Endothelial cell of umbilical vein (primary cell): ENCODE measurements around the gene DGKK.
A peak's percentile ranks its signal among the peaks of the same experiment; 100 is the strongest.

ENCODE experiments used
- EZH2 ChIP-seq: IDR thresholded peaks from 2 replicates; pipeline ENCODE4 v1.6.1; 2012; ENCODE audit warnings: borderline replicate concordance, low read depth, mild to moderate bottlenecking, moderate library complexity, low read length, inconsistent platforms; ENCODE audit not compliant: severe bottlenecking
- FOS ChIP-seq: IDR thresholded peaks from 2 replicates; pipeline ENCODE4 v1.6.1; 2011; ENCODE audit warnings: mild to moderate bottlenecking, low read length, moderate library complexity, borderline replicate concordance; ENCODE audit not compliant: insufficient read depth
- GATA2 ChIP-seq: IDR thresholded peaks from 2 replicates; pipeline ENCODE4 v1.7.0; 2011; ENCODE audit warnings: low read depth, mild to moderate bottlenecking, moderate library complexity, mixed read lengths, low read length; ENCODE audit not compliant: insufficient read length, insufficient read depth
- JUN ChIP-seq: IDR thresholded peaks from 2 replicates; pipeline ENCODE4 v1.6.1; 2011; ENCODE audit warnings: borderline replicate concordance, low read depth; ENCODE audit not compliant: insufficient read length, insufficient read depth
- MAX ChIP-seq: IDR thresholded peaks from 2 replicates; pipeline ENCODE4 v1.6.1; 2011; ENCODE audit not compliant: insufficient read depth, insufficient read length
- MYC ChIP-seq: IDR thresholded peaks from one replicate; pipeline ENCODE4 v1.6.1; 2011; ENCODE audit warnings: mild to moderate bottlenecking, low read depth, low read length
- POLR2A ChIP-seq: IDR thresholded peaks from 2 replicates; pipeline ENCODE4 v1.6.1; 2012; ENCODE audit warnings: low read depth, mild to moderate bottlenecking, control low read depth, low read length
- POLR2AphosphoS5 ChIP-seq: IDR thresholded peaks from 2 replicates; pipeline ENCODE4 v1.6.1; 2012; ENCODE audit warnings: low read depth, mild to moderate bottlenecking, control low read depth, low read length, moderate library complexity; ENCODE audit not compliant: insufficient read depth
- TF ChIP-seq, protein P1 (sequence below), 2 donors: IDR thresholded peaks; 1 replicate in 1 of 2; 2 replicates in 1 of 2; pipeline ENCODE4 v1.5.1; 2011; ENCODE audit warnings: low read length in 2 of 2, mild to moderate bottlenecking in 2 of 2, moderate library complexity in 2 of 2, control low read depth in 1 of 2, inconsistent platforms in 1 of 2, low read depth in 1 of 2; ENCODE audit not compliant: insufficient read depth in 1 of 2; ENCODE audit errors: extremely low read depth in 1 of 2

- TF ChIP-seq, protein P1, sequence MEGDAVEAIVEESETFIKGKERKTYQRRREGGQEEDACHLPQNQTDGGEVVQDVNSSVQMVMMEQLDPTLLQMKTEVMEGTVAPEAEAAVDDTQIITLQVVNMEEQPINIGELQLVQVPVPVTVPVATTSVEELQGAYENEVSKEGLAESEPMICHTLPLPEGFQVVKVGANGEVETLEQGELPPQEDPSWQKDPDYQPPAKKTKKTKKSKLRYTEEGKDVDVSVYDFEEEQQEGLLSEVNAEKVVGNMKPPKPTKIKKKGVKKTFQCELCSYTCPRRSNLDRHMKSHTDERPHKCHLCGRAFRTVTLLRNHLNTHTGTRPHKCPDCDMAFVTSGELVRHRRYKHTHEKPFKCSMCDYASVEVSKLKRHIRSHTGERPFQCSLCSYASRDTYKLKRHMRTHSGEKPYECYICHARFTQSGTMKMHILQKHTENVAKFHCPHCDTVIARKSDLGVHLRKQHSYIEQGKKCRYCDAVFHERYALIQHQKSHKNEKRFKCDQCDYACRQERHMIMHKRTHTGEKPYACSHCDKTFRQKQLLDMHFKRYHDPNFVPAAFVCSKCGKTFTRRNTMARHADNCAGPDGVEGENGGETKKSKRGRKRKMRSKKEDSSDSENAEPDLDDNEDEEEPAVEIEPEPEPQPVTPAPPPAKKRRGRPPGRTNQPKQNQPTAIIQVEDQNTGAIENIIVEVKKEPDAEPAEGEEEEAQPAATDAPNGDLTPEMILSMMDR (IDR thresholded peaks at IDR 0.05; ENCODE audit: extremely low read depth in 1 of 2, insufficient read depth in 1 of 2, low read depth in 1 of 2, low read length in 2 of 2), result no peak
- TF ChIP-seq POLR2A (no peak), MAX (no peak), MYC (no peak), EZH2 (peak; percentile 14), JUN (no peak), POLR2AphosphoS5 (no peak), GATA2 (no peak), FOS (no peak)
These were observed at the start of gene DGKK for GRCh38 chrX:50470103-50471031.
